ENCODE data around the gene SCGN.
A peak's percentile ranks its signal among the peaks of the same experiment; 100 is the strongest.

Gene SCGN

DNA sequence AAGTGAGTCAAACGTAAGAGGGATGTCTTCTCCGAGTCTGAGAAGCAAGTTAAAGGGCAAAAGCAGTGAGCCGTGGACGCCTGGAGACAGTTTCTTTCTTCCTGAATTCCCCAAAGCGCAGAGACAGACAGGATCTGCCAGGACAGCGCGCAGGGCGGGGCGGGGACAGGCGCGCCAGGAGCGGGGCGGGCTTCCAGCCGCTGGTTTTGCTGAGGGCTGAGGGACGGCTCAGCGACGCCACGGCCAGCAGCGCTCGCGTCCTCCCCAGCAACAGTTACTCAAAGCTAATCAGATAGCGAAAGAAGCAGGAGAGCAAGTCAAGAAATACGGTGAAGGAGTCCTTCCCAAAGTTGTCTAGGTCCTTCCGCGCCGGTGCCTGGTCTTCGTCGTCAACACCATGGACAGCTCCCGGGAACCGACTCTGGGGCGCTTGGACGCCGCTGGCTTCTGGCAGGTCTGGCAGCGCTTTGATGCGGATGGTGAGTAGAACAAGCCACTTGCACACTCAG, at the start of gene SCGN:
SCGN (plus strand) TSS at position 209 of the 509 bp plus-strand sequence; CDS start at position 398, 189 bp downstream.
- Mint-ChIP-seq H3K27me3 (peaks cover 16% of the 10 kb centered on the region), H3K4me1 (peaks cover 4% of the 10 kb centered on the region), H3K9me3 (no peaks in the 10 kb centered on the region), H3K36me3 (no peaks in the 10 kb centered on the region), H3K27ac (no peak within 1 kb of the TSS), H3K4me3 (no peak within 1 kb of the TSS)
- ATAC-seq (ENCODE audit: low read depth) (no peak), DNase-seq (ENCODE audit: low spot score in 2 of 2) (no peak)

- peaks cover 2% of the 10 kb centered on the region for H3K36me3 Mint-ChIP-seq
- no peak overlapping the region for H3K27ac Mint-ChIP-seq
- no peak overlapping the region for H3K4me3 Mint-ChIP-seq
- H3K4me1 Mint-ChIP-seq: no peaks in the 10 kb centered on the region
- no peak for DNase-seq (ENCODE audit: low spot score in 2 of 2)
- no peaks in the 10 kb centered on the region for H3K9me3 Mint-ChIP-seq
- no peak for ATAC-seq (ENCODE audit: low read depth)
- no peaks in the 10 kb centered on the region for H3K27me3 Mint-ChIP-seq
Measured at GRCh38 chr6:25602674-25602982, 49.4 kb upstream of the SCGN start.

GRCh38 chr6:25603251-25603650, 48.8 kb upstream of the SCGN start:
- Mint-ChIP-seq H3K36me3 (peaks cover 2% of the 10 kb centered on the region), H3K4me3 (no peak overlapping the region), H3K9me3 (no peaks in the 10 kb centered on the region), H3K27ac (no peak overlapping the region), H3K27me3 (no peaks in the 10 kb centered on the region), H3K4me1 (no peaks in the 10 kb centered on the region)
- DNase-seq (ENCODE audit: low spot score in 2 of 2) (no peak), ATAC-seq (ENCODE audit: low read depth) (no peak)

DNA sequence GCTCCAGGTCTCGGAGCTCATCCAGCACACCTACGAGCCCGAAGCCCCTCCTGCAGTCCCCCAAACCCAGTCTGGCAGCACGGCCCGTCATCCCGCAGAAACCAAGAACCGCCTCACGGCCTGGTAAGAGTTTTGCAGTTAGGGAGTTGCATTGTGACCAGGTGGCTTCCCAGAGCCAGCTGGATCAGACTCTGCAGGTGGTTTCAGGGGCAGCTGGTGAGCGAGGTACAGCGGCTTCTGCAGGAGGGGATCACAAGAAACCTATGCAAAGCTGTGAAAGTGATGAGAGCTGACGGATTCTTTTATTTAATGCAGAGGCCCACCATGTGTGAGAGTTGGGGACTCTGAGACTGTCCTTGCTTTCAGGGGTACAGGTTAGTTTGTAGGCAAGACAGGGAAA, 45.9 kb upstream of the SCGN start:
- no peaks in the 10 kb centered on the region for H3K4me1 Mint-ChIP-seq
- ATAC-seq (ENCODE audit: low read depth) (no peak), DNase-seq (ENCODE audit: low spot score in 2 of 2) (no peak)
- no peak overlapping the region for H3K4me3 Mint-ChIP-seq
- H3K9me3 Mint-ChIP-seq: no peaks in the 10 kb centered on the region
- no peak overlapping the region for H3K27ac Mint-ChIP-seq
- H3K27me3 Mint-ChIP-seq: peaks cover 1% of the 10 kb centered on the region
- H3K36me3 Mint-ChIP-seq: peaks cover 3% of the 10 kb centered on the region

GRCh38 chr6:25608558-25609174, 43.3 kb upstream of the SCGN start:
- DNase-seq (ENCODE audit: low spot score in 2 of 2) (no peak), ATAC-seq (ENCODE audit: low read depth) (no peak)
- H3K27me3 Mint-ChIP-seq: peaks cover 1% of the 10 kb centered on the region
- H3K9me3 Mint-ChIP-seq: no peaks in the 10 kb centered on the region
- no peak overlapping the region for H3K27ac Mint-ChIP-seq
- H3K4me1 Mint-ChIP-seq: peaks cover 3% of the 10 kb centered on the region
- no peak overlapping the region for H3K4me3 Mint-ChIP-seq
- H3K36me3 Mint-ChIP-seq: peaks cover 3% of the 10 kb centered on the region

- H3K27ac Mint-ChIP-seq: no peak overlapping the region
- peaks cover 3% of the 10 kb centered on the region for H3K4me1 Mint-ChIP-seq
- peaks cover 1% of the 10 kb centered on the region for H3K27me3 Mint-ChIP-seq
- H3K9me3 Mint-ChIP-seq: no peaks in the 10 kb centered on the region
- no peak overlapping the region for H3K4me3 Mint-ChIP-seq
- peak; percentile 50 for ATAC-seq (ENCODE audit: low read depth)
- peaks cover 4% of the 10 kb centered on the region for H3K36me3 Mint-ChIP-seq
- DNase-seq (ENCODE audit: low spot score in 2 of 2): no peak
Measured at GRCh38 chr6:25612666-25613065, 39.3 kb upstream of the SCGN start.

GRCh38 chr6:25613415-25613814, 38.6 kb upstream of the SCGN start:
- H3K27me3 Mint-ChIP-seq: peaks cover 1% of the 10 kb centered on the region
- DNase-seq (ENCODE audit: low spot score in 2 of 2) (no peak), ATAC-seq (ENCODE audit: low read depth) (no peak)
- no peak overlapping the region for H3K4me3 Mint-ChIP-seq
- H3K9me3 Mint-ChIP-seq: no peaks in the 10 kb centered on the region
- H3K4me1 Mint-ChIP-seq: peaks cover 7% of the 10 kb centered on the region
- peaks cover 4% of the 10 kb centered on the region for H3K36me3 Mint-ChIP-seq
- no peak overlapping the region for H3K27ac Mint-ChIP-seq

DNA sequence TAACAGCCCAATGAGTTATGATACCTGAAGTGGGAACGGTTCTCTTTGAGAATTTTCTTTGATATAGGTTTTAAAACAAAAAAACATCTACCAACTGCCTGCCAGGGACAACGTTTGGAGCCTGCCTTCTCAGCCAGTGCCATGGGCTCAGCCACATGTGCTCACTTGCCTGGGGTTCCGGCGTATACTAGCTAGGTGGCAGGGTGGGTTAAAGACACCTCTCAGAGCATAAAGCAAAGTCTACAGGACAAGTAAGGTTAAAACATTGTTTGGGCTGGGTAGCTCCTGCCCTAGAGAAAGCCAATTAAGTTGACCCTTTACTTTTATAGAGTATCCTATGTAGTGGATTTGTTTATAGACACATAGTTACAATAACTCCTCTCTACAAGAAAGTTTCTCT, 38.0 kb upstream of the SCGN start:
- ATAC-seq (ENCODE audit: low read depth): no peak
- no peaks in the 10 kb centered on the region for H3K9me3 Mint-ChIP-seq
- peaks cover 10% of the 10 kb centered on the region for H3K4me1 Mint-ChIP-seq
- H3K27me3 Mint-ChIP-seq: peaks cover 1% of the 10 kb centered on the region
- DNase-seq (ENCODE audit: low spot score in 2 of 2): no peak
- H3K27ac Mint-ChIP-seq: no peak overlapping the region
- no peak overlapping the region for H3K4me3 Mint-ChIP-seq
- H3K36me3 Mint-ChIP-seq: peaks cover 4% of the 10 kb centered on the region

DNA sequence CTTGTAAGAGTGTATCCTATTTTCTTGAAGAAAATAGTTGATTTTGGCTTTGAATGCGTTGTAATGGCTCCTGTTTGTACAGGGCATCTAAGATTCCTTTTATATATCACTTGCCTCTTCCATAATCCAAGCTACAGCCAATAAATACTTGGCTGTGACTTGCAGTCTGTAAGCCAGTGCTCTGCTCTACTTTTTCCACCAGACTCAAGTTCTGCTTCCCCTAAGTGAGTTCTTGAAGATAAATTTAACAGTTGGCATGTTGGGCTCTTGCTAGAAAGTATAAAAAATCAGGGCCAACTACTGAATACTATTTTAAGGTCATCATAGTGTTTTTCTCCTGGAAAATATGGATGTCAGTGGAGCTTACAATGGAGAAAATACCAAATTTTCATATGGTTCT, 36.5 kb upstream of the SCGN start:
- DNase-seq (ENCODE audit: low spot score in 2 of 2) (no peak), ATAC-seq (ENCODE audit: low read depth) (no peak)
- Mint-ChIP-seq H3K9me3 (no peaks in the 10 kb centered on the region), H3K27ac (no peak overlapping the region), H3K27me3 (no peaks in the 10 kb centered on the region), H3K36me3 (peaks cover 3% of the 10 kb centered on the region), H3K4me1 (peaks cover 13% of the 10 kb centered on the region), H3K4me3 (no peak overlapping the region)

DNA sequence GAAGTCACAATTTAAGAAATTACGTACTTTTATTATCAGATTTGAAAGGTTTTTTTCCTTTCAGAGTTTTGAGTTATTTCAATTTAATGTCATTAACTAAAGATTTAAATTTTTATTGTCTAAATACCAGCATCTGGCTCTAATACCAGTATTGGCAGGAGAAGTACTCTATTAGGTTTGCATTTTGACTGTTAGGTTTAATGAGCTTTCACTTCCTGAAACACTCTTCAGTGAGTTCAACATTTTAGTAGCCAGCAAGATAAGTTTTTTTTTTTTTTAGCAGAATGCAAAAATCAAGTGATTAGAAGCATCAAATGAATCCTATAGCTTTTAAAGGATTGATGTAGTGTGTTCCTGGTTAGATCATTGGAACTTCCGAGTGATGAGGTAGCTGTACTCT, 34.0 kb upstream of the SCGN start:
- Mint-ChIP-seq H3K36me3 (peaks cover 3% of the 10 kb centered on the region), H3K27ac (no peak overlapping the region), H3K9me3 (no peaks in the 10 kb centered on the region), H3K4me3 (no peak overlapping the region), H3K4me1 (peaks cover 10% of the 10 kb centered on the region), H3K27me3 (no peaks in the 10 kb centered on the region)
- ATAC-seq (ENCODE audit: low read depth): peak; percentile 80
- peak in 1 of 2 donors; percentile 3 for DNase-seq (ENCODE audit: low spot score in 2 of 2)

DNA sequence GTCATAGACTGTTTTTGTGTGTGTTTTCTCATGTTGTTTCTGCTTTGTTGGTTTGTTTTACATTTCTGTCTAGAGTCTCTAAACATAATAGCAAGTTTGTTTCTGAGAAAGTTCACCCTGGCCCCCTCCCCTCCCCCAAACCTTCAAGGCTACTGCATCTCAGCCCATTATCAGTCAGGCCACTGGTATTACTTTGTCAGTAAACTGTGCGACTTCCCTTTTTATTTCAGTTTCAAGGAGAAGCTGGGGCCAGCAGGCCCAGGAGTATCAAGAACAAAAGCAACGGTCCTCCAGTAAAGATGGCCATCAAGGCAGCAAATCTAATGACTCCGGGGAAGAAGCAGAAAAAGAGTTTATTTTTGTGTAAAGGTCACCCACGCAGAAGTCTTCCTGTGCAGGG, 32.8 kb upstream of the SCGN start:
- Mint-ChIP-seq H3K9me3 (no peaks in the 10 kb centered on the region), H3K4me1 (peaks cover 10% of the 10 kb centered on the region), H3K36me3 (peaks cover 3% of the 10 kb centered on the region), H3K27me3 (no peaks in the 10 kb centered on the region), H3K4me3 (no peak overlapping the region), H3K27ac (no peak overlapping the region)
- no peak for ATAC-seq (ENCODE audit: low read depth)
- DNase-seq (ENCODE audit: low spot score in 2 of 2): no peak

DNA sequence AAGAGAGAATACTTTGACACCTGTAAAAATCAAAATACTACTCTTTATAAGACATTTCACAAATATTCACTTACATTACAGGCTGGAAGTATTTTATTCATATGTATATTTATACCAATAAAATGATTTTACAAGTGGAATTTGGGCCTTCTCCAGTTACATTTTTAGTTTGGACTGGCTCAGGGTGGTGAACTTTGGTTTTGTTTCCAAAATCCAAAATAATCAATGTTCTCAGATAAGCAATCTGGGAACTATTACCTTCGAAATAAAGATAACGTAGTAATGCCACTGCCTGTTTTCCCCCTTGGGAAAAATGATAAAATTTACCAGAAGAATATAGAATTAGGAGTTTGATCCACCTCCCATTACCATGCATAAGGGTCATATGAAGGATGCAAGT, 31.6 kb upstream of the SCGN start:
- H3K4me1 Mint-ChIP-seq: peaks cover 10% of the 10 kb centered on the region
- H3K27me3 Mint-ChIP-seq: no peaks in the 10 kb centered on the region
- no peak for ATAC-seq (ENCODE audit: low read depth)
- H3K27ac Mint-ChIP-seq: no peak overlapping the region
- no peak for DNase-seq (ENCODE audit: low spot score in 2 of 2)
- no peak overlapping the region for H3K4me3 Mint-ChIP-seq
- H3K36me3 Mint-ChIP-seq: peaks cover 2% of the 10 kb centered on the region
- H3K9me3 Mint-ChIP-seq: no peaks in the 10 kb centered on the region

- H3K36me3 Mint-ChIP-seq: no peaks in the 10 kb centered on the region
- H3K9me3 Mint-ChIP-seq: no peaks in the 10 kb centered on the region
- peaks cover 9% of the 10 kb centered on the region for H3K4me1 Mint-ChIP-seq
- DNase-seq (ENCODE audit: low spot score in 2 of 2) (no peak), ATAC-seq (ENCODE audit: low read depth) (no peak)
- H3K4me3 Mint-ChIP-seq: no peak overlapping the region
- H3K27ac Mint-ChIP-seq: no peak overlapping the region
- H3K27me3 Mint-ChIP-seq: peaks cover 4% of the 10 kb centered on the region
Measured at GRCh38 chr6:25623065-25623464, 28.9 kb upstream of the SCGN start.

DNA sequence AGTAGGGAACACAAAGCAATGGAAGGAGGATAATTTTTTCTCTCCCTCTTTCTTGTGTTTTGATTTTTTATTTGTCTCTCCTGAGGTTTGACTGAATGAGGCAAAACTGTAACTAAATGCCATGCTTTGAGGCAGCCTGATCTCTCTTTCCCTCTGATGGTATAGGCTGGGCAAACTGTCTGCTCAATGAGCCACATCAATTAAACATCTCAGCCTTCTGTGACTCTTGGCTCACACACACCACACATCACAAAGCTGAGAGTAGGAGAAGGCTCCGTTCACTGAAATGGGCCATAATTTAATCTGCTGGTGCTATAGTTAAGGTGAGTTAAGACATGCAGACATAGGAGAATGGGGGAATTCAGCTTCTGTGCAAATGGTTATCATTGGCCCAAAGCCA, 28.1 kb upstream of the SCGN start:
- Mint-ChIP-seq H3K27me3 (peaks cover 4% of the 10 kb centered on the region), H3K9me3 (no peaks in the 10 kb centered on the region), H3K27ac (no peak overlapping the region), H3K4me3 (no peak overlapping the region), H3K4me1 (peaks cover 5% of the 10 kb centered on the region), H3K36me3 (no peaks in the 10 kb centered on the region)
- ATAC-seq (ENCODE audit: low read depth): no peak
- DNase-seq (ENCODE audit: low spot score in 2 of 2): no peak

GRCh38 chr6:25627001-25627400, 25.0 kb upstream of the SCGN start:
- H3K27me3 Mint-ChIP-seq: peaks cover 8% of the 10 kb centered on the region
- no peak for ATAC-seq (ENCODE audit: low read depth)
- no peaks in the 10 kb centered on the region for H3K9me3 Mint-ChIP-seq
- no peaks in the 10 kb centered on the region for H3K36me3 Mint-ChIP-seq
- no peak overlapping the region for H3K4me3 Mint-ChIP-seq
- H3K4me1 Mint-ChIP-seq: no peaks in the 10 kb centered on the region
- no peak overlapping the region for H3K27ac Mint-ChIP-seq
- no peak for DNase-seq (ENCODE audit: low spot score in 2 of 2)
